ENCODE measurements around the gene DRD1. TPM values are rescaled to one million over a fixed set of nuclear protein-coding genes. Genes with fewer than 3 reads are reported as not detected.
A peak's percentile ranks its signal among the peaks of the same experiment; 100 is the strongest.

The DRD1 gene
- polyA plus RNA-seq, 1 of the 3 experiments (the other 2 are of a cell fraction), result not detected

DNA sequence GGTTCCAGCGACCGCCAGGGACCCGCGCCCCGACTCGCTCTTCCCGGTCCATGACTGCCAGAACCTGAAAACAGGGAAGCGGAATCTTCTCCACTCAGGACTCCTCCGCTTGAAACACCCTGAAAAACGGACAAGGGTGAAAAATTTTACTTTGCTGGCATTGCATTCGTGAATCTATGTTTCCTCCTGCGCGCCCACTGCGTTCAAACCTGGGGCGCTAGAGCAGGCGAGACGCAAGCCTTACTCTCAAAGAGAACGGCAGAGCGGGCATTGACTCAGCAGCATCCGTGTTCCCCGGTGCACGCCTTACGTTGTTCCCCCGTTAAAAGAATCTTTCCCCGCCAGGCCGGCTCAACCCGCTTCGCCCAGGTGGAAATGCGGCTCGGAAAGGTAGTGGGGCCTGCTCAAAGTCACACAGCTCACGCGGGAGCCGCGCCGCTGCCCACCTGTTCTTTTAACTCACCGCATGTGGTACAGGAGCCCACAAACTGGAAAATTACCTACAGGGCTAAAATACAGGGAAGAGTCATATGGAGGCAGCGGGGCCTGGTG, 999 bp upstream of the DRD1 start:
- H3K27me3 ChIP-seq (ENCODE audit: insufficient read depth), result peaks cover 38% of the 10 kb centered on the region; the same call in 1 of the 2 replicates
- H4K20me1 ChIP-seq (ENCODE audit: insufficient read depth), result no peaks in the 10 kb centered on the region
- ChIA-PET POLR2A (no interaction called here), CTCF (interaction anchor here (0.6 to 2.8 kb wide), 12 partner anchors 9 to 537 kb away, joined by 3 to 12 read pairs (median 4); no protein-coding TSS in a partner anchor)
- H3K9me3 ChIP-seq, result no peaks in the 10 kb centered on the region
- no peaks in the 10 kb centered on the region for H3F3A ChIP-seq (replicated peaks; ENCODE audit: insufficient read depth)
- DNase-seq, result peak; percentile 24
- 36% methylated on average over 26 of the region's 37 CpGs for WGBS (ENCODE audit: low lambda C conversion rate)
- peak overlapping the region; percentile 22; the same call in 1 of the 2 replicates for H2AFZ ChIP-seq (ENCODE audit: low read depth)
- no peak overlapping the region for H3K9ac ChIP-seq
- TF ChIP-seq, protein P1, sequence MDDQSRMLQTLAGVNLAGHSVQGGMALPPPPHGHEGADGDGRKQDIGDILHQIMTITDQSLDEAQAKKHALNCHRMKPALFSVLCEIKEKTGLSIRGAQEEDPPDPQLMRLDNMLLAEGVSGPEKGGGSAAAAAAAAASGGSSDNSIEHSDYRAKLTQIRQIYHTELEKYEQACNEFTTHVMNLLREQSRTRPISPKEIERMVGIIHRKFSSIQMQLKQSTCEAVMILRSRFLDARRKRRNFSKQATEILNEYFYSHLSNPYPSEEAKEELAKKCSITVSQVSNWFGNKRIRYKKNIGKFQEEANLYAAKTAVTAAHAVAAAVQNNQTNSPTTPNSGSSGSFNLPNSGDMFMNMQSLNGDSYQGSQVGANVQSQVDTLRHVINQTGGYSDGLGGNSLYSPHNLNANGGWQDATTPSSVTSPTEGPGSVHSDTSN (IDR thresholded peaks at IDR 0.05), result no peak
- TF ChIP-seq SIN3A (IDR thresholded peaks at IDR 0.05; ENCODE audit: borderline replicate concordance, low read depth, low read length) (no peak), MXI1 (IDR thresholded peaks at IDR 0.05; ENCODE audit: low read depth, low read length) (no peak), TAF1 (IDR thresholded peaks at IDR 0.05; ENCODE audit: borderline replicate concordance, low read depth, low read length) (no peak), CHD2 (IDR thresholded peaks at IDR 0.05; ENCODE audit: low read length, partially characterized antibody) (no peak), RFX5 (IDR thresholded peaks at IDR 0.05; ENCODE audit: low read length) (no peak), EP300 (IDR thresholded peaks at IDR 0.05; ENCODE audit: borderline replicate concordance in 1 of 2, low read depth in 1 of 2, low read length in 1 of 2) (no peak), GABPA (IDR thresholded peaks at IDR 0.05; ENCODE audit: low read depth) (no peak), GATA2 (CRISPR knock-in tag; IDR thresholded peaks at IDR 0.05) (no peak), TEAD4 (IDR thresholded peaks at IDR 0.05; ENCODE audit: borderline replicate concordance, insufficient read depth) (no peak), TCF12 (IDR thresholded peaks at IDR 0.05) (no peak)
- TF ChIP-seq, protein P2, sequence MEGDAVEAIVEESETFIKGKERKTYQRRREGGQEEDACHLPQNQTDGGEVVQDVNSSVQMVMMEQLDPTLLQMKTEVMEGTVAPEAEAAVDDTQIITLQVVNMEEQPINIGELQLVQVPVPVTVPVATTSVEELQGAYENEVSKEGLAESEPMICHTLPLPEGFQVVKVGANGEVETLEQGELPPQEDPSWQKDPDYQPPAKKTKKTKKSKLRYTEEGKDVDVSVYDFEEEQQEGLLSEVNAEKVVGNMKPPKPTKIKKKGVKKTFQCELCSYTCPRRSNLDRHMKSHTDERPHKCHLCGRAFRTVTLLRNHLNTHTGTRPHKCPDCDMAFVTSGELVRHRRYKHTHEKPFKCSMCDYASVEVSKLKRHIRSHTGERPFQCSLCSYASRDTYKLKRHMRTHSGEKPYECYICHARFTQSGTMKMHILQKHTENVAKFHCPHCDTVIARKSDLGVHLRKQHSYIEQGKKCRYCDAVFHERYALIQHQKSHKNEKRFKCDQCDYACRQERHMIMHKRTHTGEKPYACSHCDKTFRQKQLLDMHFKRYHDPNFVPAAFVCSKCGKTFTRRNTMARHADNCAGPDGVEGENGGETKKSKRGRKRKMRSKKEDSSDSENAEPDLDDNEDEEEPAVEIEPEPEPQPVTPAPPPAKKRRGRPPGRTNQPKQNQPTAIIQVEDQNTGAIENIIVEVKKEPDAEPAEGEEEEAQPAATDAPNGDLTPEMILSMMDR (IDR thresholded peaks at IDR 0.05), result no peak
- H3K9me2 ChIP-seq, result no peaks in the 10 kb centered on the region
- H3K4me3 ChIP-seq (ENCODE audit: low read depth in 2 of 2, low read length in 1 of 2), result peak overlapping the region in 1 of 2 experiments; percentile 35; a peak in 1 of 4 replicates
- H3K79me2 ChIP-seq (ENCODE audit: insufficient read depth), result no peaks in the 10 kb centered on the region
- H3K36me3 ChIP-seq (replicated peaks in 1 of 2; ENCODE audit: control insufficient read depth in 1 of 2, insufficient read depth in 2 of 2, low read length in 1 of 2), result no peaks in the 10 kb centered on the region
- no peak overlapping the region for H3K27ac ChIP-seq (ENCODE audit: low read depth in 2 of 2, low read length in 1 of 2)
- H3K4me1 ChIP-seq (ENCODE audit: control insufficient read depth in 1 of 2, insufficient read depth in 2 of 2, low read depth in 1 of 2, low read length in 1 of 2), result no peaks in the 10 kb centered on the region; a peak in 1 of 4 replicates
- peak overlapping the region; percentile 77 for H3K4me2 ChIP-seq

DNA sequence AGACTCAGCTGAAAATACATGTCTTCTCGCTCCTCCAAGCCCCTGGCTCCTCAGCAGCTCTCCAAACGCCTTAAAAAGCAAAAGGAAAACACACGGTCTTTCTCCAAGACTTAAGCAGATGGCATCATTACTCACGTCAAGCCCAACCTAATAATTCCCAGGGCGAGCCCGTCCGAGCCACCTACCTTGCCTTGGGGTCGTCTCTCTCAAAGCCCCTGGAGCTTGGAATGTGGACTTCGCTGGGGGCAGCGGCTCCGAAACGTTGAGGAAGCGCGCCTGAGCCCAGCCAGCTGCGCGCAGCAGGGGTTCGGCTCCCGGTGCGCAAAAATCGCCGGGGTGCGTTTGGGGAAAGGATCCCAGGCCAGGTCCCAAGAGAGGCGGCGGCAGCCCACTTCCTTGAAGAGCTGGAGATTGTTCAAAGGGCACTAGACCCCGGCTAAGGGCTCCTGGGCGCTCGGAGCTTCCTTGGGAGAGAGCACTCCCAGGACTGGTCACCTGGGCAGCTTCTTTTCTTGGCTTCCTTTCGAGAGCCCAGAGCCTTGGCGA, 395 bp downstream of the DRD1 start:
- Histone ChIP-seq H3K4me1 (ENCODE audit: control insufficient read depth in 1 of 2, insufficient read depth in 2 of 2, low read depth in 1 of 2, low read length in 1 of 2) (no peaks in the 10 kb centered on the region; a peak in 1 of 4 replicates), H3K36me3 (replicated peaks in 1 of 2; ENCODE audit: control insufficient read depth in 1 of 2, insufficient read depth in 2 of 2, low read length in 1 of 2) (no peaks in the 10 kb centered on the region)
- CTCF ChIA-PET, result interaction anchor here (0.8 to 2.8 kb wide), 14 partner anchors 9 to 526 kb away, joined by 3 to 20 read pairs (median 4); no protein-coding TSS in a partner anchor

More for the DNA sequence above, 395 bp downstream of the DRD1 start:
- POLR2A ChIA-PET, result no interaction called here
- WGBS (ENCODE audit: low lambda C conversion rate), result 23% methylated on average over 10 of the region's 29 CpGs
- no peak overlapping the region for H3K9ac ChIP-seq
- no peak for TF ChIP-seq TEAD4 (IDR thresholded peaks at IDR 0.05; ENCODE audit: borderline replicate concordance, insufficient read depth)
- no peak for TF ChIP-seq GABPA (IDR thresholded peaks at IDR 0.05; ENCODE audit: low read depth)
- TF ChIP-seq YY1 (IDR thresholded peaks at IDR 0.05; ENCODE audit: low read depth), result no peak
- no peak for TF ChIP-seq MEF2A (IDR thresholded peaks at IDR 0.05; ENCODE audit: borderline replicate concordance, low read depth)
- no peak overlapping the region for H3K27ac ChIP-seq (ENCODE audit: low read depth in 2 of 2, low read length in 1 of 2)
- peak overlapping the region in 1 of 2 experiments; percentile 32; a peak in 1 of 4 replicates for H3K4me3 ChIP-seq (ENCODE audit: low read depth in 2 of 2, low read length in 1 of 2)
- no peaks in the 10 kb centered on the region for H3K79me2 ChIP-seq (ENCODE audit: insufficient read depth)
- no peaks in the 10 kb centered on the region for H3K9me3 ChIP-seq
- no peaks in the 10 kb centered on the region for H3K9me2 ChIP-seq
- H4K20me1 ChIP-seq (ENCODE audit: insufficient read depth), result no peaks in the 10 kb centered on the region
- H3K4me2 ChIP-seq, result peak overlapping the region; percentile 77; the same call in 1 of the 2 replicates
- peak; percentile 29 for DNase-seq
- peaks cover 38% of the 10 kb centered on the region; the same call in 1 of the 2 replicates for H3K27me3 ChIP-seq (ENCODE audit: insufficient read depth)
- no peaks in the 10 kb centered on the region for H3F3A ChIP-seq (replicated peaks; ENCODE audit: insufficient read depth)
- no peak overlapping the region for H2AFZ ChIP-seq (ENCODE audit: low read depth)

Data from SK-N-SH (cell line).